Glomerular visceral epithelial cell (primary cell): ENCODE results near the gene MUCL3.
"Not testable (repeated sequence)": the region's sequence is repeated elsewhere in the genome, so short reads cannot be mapped to it uniquely, and the experiment has no call there.

Source experiments
- DNase-seq: peaks from one replicate; pipeline ENCODE4 v3.0.0-alpha.2; 2016; ENCODE audit errors: extremely low spot score

The MUCL3 gene, protein sequence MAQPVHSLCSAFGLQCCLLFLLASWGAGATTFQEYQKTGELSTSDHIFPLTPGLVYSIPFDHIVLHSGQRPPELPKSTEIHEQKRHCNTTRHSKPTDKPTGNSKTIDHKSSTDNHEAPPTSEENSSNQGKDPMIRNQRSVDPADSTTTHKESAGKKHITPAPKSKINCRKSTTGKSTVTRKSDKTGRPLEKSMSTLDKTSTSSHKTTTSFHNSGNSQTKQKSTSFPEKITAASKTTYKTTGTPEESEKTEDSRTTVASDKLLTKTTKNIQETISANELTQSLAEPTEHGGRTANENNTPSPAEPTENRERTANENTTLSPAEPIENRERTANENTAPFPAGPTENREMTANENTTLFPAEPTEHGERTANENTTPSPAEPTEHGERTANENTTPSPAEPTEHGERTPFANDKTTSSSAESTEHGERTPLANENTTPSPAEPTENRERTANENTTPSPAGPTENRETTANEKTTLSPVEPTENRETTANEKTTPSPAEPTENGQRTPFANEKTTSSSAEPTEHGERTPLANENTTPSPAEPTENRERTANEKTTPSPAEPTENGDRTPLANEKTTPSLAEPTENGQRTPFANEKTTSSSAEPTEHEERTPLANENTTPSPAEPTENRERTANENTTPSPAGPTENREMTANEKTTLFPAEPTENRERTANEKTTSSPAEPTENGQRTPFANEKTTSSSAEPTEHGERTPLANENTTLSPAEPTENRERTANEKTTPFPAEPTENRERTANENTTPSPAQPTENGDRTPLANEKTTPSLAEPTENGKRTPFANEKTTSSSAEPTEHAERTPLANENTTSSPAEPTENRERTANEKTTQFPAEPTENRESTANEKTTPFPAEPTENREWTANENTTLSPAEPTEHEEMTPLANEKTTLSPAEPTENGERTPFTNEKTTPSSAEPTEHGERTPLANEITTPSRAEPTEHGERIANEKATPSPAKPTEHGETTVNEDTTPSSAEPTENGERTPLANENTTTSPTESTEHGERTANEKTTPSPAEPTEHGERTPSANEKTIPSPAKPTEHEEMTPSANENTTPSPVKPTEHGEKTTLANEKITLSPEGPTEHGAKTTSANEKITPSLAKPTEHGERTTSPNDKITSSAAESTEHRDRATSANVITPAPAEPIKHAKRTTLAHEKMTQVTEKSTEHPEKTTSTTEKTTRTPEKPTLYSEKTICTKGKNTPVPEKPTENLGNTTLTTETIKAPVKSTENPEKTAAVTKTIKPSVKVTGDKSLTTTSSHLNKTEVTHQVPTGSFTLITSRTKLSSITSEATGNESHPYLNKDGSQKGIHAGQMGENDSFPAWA (N-terminal part only)

DNA sequence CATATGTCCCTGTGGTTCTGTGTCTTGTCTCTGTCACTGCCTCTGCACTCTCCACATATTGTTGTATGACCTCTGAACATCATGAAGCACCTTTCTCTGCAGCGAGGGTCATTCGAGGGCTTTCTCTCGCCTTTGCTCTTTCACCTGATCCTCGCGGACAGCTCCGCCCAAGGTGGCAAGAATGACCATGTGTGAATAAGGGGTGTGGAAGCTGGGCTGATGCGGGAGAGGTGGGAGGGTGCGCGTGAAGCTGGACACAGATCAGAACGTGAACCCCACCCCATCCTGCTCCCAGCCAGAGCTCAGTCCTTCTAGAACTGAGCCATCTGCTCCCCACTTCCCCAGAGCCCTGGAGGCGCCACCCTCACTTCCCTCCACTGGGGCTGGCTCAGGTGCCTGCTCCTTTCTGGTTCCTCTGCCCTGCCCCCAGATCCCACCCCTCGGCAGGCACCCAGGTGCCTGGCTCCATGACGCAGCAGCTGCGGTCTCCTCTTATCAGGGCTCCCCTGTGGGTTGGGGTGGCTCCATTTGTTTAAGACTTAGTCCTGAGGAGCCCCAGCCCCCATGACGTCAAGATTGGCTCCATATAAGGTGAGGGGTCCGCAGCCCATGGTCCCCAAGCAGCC is at the start of gene MUCL3:
MUCL3 (plus strand) TSS at position 613 of the 626 bp plus-strand sequence. CDS start 27 bp downstream, outside the sequence.
- no peak for DNase-seq

DNA sequence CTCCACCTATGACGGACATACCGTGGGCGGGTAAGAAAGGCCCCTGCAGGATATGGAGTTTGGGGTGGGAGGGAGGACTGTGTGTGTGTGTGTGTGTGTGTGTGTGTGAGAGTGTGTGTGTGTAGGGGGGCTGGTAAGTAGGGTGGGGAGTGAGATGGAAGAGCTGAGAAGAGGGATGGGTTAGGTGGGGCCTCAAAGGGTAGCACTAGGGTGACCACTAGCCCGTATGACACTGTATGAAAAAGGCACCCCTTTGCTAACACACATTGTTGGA is 49.4 kb upstream of the MUCL3 start:
- DNase-seq: no peak

DNA sequence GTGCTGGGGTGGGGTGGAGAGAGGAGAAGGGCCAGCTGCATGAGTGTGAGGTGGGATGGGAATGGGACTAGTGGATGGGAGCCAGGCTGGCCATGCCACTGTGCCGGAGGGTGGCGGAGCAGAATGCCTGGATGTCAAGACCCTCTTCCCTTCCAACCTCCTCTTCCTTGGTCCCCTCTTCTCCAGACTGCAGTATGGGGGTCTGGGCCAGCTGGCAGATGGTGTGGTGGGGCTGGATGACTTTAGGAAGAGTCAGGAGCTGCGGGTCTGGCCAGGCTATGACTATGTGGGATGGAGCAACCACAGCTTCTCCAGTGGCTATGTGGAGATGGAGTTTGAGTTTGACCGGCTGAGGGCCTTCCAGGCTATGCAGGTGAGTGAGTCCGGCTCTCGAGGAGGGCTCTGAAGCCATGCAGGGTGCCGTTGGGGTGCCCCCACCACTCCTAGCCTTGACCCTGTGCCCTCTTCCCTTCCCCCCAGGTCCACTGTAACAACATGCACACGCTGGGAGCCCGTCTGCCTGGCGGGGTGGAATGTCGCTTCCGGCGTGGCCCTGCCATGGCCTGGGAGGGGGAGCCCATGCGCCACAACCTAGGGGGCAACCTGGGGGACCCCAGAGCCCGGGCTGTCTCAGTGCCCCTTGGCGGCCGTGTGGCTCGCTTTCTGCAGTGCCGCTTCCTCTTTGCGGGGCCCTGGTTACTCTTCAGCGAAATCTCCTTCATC is 48.8 kb upstream of the MUCL3 start:
- DNase-seq: no peak

DNA sequence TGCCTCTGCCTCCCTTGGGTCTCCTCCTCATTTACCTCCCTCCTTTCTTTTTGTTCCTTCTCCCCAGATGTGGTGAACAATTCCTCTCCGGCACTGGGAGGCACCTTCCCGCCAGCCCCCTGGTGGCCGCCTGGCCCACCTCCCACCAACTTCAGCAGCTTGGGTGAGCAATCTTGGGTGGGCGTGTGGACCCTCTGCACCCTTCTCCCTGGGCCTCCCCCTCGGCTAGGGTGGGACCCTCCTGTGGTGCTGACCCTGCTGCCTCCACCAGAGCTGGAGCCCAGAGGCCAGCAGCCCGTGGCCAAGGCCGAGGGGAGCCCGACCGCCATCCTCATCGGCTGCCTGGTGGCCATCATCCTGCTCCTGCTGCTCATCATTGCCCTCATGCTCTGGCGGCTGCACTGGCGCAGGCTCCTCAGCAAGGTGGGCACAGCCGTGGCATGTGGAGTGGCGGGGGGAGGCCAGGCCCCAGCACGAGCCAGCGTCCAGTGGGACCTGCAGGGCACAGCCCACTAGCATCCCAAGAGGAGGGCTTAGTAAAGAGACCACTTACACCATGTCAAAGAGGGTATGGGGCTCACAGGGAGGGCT is 47.7 kb upstream of the MUCL3 start:
- no peak for DNase-seq

DNA sequence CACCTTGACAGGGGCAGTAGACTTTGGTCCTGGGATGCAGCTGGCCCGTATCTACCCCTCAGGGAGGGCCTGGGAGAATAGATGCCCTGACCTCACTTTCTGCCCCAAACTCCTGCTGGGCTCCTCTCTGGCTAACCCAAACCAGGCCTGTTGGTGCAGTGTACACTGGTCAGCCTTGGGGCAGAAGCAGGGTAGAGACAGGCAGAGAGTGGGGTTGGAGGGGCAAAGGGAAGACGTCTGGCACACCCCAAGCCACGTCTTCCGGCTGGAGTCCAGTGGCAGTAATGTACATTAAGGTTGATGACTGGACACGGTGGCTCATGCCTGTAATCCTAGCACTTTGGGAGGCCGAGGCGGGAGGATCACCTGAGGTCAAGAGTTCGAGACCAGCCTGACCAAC is 47.1 kb upstream of the MUCL3 start:
- DNase-seq: no peak

DNA sequence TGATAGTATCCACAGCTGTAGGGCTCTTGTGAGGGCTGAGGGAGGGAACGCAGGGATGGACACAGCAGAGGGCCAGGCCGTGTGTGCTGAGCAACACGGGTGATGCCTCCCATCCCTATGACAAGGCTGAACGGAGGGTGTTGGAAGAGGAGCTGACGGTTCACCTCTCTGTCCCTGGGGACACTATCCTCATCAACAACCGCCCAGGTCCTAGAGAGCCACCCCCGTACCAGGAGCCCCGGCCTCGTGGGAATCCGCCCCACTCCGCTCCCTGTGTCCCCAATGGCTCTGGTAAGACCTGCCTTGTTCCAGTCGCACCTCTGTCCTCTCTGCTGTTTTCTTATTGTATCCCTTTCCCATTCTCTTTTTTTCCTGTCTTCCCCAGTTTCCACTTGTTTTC is 46.4 kb upstream of the MUCL3 start:
- DNase-seq: no peak

DNA sequence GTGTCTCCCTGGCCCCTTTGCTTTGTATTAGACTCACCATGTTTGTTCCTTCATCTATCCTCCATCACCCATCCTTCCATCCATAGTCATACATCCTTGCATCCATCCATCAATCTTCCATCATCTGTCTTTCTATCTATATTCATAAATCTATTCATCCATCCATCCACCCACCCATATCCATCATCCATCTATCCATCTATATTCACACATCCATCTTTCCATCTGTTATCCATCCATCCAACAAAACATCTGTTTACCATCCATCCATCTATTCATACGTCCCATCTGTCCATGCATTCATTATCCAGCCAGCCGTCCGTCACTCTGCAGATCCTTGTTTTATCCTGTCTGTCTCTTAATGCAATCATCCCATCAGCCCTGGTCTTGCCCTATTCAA is 45.8 kb upstream of the MUCL3 start:
- no peak for DNase-seq

DNA sequence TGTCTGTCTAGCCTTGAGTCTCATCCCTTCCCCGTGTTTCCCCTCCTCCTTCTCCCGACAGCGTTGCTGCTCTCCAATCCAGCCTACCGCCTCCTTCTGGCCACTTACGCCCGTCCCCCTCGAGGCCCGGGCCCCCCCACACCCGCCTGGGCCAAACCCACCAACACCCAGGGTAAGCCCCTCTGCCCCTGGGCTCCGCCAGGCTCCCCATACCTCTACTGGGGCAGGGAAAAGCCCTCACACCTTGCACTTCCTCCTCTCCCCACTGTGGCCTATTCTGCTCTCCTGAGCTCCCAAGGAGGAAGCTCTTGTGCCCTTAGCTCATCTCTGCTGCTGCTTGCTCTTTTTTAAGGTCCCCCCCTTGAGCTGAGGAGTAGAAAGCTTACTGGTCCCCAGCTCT is 45.4 kb upstream of the MUCL3 start:
- DNase-seq: no peak

DNA sequence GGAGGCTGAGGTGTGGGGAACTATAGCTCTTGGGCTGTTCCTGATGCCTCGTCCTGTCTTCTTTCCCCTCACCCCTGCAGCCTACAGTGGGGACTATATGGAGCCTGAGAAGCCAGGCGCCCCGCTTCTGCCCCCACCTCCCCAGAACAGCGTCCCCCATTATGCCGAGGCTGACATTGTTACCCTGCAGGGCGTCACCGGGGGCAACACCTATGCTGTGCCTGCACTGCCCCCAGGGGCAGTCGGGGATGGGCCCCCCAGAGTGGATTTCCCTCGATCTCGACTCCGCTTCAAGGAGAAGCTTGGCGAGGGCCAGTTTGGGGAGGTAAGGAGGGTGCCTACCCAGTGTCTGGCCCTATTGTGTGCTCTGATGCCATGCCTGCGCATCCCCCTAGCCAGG is 44.2 kb upstream of the MUCL3 start:
- no peak for DNase-seq

DNA sequence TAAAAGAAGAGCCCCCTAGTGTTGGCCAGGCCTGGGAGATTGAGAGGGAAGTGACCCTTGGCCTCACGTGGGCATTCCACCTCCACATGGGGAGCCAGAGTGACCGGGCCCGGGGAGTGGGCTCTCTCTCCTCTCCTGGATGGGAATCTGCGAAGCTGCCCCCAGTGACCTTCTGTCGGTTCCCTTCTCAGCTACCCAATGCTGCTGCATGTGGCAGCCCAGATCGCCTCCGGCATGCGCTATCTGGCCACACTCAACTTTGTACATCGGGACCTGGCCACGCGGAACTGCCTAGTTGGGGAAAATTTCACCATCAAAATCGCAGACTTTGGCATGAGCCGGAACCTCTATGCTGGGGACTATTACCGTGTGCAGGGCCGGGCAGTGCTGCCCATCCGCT is 42.9 kb upstream of the MUCL3 start:
- no peak for DNase-seq

DNA sequence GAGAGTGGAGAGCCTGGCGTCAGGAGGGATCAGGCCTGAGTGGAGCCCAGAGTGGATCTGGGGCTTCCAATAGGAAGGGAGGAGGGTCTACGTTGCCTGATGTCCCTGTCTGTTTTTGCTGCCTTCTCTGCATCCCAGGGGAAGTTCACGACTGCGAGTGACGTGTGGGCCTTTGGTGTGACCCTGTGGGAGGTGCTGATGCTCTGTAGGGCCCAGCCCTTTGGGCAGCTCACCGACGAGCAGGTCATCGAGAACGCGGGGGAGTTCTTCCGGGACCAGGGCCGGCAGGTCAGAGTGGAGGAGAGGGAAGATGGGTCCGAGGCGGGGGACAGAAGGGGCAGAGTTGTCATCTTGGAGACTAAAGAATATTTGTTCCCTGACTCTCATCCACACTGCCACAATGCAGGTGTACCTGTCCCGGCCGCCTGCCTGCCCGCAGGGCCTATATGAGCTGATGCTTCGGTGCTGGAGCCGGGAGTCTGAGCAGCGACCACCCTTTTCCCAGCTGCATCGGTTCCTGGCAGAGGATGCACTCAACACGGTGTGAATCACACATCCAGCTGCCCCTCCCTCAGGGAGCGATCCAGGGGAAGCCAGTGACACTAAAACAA is 41.9 kb upstream of the MUCL3 start:
- no peak for DNase-seq

DNA sequence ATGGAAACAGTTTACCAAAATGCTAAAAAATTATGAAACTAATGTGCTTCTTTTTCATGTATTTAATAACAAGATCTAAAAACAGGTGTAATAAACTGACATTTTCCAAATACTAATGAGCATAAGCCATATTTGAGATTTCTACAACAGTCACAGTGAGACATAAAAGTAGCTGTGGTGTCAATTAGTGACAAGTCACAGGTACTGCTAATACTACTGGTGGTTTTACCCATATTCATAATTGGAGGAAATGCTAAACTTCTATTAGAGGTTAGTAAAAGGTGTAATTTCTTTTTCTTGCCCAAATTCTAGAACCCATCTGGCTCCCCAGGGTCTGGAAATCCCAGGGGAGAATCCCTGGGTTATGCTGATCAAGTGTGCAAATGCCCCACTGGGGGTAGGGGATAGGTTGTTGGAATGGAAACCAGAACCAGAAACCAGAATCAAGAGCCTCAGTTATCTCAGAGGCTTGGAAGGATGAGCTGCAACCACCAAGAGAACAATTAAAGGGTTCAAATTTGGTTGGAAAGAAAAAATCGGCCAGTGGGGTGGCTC is 39.8 kb upstream of the MUCL3 start:
- DNase-seq: no peak

DNA sequence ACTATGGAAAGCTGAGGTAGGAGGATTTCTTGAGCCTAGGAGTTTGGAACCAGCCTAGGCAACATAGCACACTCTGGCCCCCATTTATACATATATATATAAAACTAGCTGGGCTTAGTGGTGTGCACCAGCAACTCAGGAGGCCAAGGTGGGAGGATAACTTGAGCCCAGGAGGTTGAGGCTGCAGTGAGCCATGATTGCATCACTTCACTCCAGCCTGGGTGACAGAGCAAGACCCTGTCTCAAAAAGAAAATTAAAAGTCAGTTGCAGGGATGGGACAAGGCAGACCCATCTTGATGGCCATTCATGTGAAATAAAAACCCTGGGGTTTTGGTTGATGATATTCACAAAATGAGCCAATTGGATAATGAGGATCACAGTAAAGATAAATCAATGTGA is 39.3 kb upstream of the MUCL3 start:
- no peak for DNase-seq

DNA sequence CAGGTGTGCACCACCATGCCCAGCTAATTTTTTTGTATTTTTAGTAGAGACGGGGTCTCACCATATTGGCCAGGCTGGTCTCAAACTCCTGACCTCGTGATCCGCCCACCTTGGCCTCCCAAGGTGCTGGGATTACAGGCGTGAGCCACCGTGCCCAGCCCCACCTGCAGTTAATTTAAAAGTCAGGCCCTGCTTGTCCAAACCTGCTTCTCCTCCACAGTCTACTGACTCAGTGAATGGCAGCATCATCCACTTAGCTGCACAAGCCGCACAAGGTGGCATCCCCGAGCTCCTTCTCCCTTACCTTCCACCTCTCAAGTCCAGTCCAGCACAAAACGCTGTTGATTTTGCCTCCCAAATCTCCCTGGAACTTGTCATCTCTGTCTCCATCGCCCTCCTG is 38.6 kb upstream of the MUCL3 start:
- DNase-seq: not testable (repeated sequence)

DNA sequence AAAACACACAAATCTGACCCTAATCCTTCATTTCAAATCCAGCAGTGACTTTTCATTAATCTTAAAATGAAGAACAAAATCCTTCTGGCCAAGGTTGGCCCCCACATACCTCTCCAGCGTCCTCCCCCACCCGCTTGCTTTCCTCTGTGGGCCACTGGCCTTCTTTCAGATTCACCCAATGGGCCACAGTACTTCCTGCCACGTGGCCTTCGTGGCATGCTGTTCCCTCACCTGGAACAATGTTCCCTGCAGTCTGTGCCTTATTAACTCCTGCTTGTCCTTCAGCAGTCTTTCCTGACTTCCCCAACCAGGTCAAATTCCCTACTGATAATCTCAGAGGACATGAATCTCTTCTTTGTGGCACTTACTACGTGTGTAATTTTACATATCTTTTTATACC is 38.1 kb upstream of the MUCL3 start:
- no peak for DNase-seq

DNA sequence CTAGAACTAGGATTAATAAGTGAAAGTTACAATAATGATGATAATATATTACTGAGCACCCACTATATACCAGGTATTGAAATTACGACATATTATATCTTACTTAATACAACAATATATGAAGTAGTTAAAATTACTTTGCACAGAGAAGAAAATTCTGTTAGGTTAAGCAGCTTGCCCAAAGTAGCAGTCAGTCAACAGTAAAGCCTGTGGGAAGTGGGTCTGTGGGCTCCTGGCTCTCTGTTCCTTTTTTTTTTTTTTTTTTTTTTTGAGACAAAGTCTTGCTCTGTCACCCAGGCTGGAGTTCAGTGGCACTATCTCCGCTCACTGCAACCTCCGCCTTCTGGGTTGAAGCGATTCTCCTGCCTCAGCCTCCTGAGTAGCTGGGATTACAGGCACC is 37.5 kb upstream of the MUCL3 start:
- no peak for DNase-seq

DNA sequence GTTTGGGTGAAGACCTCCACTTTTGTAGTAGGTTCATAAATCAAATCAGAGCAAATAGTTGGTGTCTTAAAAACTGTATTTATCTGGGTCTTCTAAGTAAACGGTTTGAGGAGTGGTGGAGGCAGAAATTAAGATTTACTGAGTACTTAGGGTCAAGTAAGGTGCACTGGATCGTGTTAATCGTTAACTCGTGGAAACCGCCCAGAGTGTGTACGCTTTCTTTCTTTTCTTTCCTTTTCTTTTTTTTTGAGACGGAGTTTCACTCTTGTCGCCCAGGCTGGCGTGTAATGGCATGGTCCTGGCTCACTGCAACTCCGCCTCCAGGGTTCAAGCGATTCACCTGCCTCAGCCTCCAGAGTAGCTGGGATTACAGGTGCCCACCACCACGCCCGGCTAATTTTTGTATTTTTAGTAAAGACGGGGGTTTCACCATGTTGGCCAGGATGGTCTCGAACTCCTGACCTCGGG is 33.4 kb upstream of the MUCL3 start:
- DNase-seq: not testable (repeated sequence)

DNA sequence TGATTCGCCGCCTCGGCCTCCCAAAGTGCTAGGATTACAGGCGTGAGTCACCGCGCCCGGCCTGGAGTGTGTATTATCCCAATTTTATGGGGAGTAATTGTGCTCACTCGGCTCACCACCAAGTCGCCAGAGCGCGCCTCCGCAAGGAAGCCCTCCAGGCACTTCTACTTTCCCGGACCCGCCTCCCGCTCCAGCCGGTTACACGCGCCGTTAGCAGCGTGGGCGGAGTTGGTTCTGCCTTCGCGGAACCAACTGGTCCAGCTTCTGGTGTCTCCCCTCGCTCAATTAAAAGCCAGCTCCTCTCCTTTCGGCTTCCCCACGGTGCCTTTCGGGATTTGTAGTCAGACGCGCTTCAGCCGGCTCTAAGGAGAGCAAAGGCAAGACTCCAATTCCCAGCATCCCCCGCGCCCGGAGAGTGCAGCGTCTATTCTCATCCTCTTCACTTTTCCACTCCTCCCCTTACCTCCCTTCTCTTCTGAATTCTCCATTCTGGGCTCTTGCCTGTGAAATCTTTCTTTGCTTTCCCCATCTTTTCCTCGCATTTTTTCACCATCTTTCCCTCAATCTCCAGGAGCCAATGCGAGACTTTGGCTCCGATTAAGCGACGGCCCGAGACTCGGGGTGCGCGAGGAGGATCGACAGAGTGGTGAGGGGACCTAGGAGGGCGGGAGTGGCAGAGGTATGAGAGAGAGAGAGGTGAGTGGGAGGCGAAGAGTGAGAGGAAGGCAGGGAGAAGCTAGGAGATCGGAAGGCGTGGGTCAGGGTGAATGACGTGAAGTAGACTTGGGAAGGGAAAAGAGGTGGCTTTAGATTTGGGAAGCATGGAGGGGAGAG is 32.8 kb upstream of the MUCL3 start, which contains the start of gene GTF2H4:
GTF2H4 (plus strand) TSS at position 450 of the 834 bp plus-strand sequence.
- peak; percentile 98 for DNase-seq

DNA sequence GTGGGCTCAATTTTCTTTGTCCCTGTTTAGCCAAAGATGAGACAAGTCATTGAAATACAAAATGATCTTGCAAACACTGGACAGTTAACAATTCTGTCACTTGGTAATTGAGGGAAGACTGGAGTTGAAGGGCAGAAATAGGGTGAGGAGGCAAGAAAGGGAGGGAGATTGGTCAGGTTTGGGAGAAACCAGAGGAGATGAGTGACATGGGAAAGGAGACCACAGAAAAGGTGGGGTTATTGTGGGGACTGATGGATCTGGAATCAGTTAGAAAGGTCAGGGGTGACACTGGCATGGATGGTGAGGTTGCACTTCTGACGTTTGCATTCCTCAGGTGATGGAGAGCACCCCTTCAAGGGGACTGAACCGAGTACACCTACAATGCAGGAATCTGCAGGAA is 32.1 kb upstream of the MUCL3 start:
- no peak for DNase-seq
